ENCODE results near the gene VTI1A. TPM values are rescaled to one million over a fixed set of nuclear protein-coding genes. Genes with fewer than 3 reads are reported as not detected.
A peak's percentile ranks its signal among the peaks of the same experiment; 100 is the strongest.

VTI1A gene
- total RNA-seq, 1 donor from 2014 or later: 33.6 TPM

DNA sequence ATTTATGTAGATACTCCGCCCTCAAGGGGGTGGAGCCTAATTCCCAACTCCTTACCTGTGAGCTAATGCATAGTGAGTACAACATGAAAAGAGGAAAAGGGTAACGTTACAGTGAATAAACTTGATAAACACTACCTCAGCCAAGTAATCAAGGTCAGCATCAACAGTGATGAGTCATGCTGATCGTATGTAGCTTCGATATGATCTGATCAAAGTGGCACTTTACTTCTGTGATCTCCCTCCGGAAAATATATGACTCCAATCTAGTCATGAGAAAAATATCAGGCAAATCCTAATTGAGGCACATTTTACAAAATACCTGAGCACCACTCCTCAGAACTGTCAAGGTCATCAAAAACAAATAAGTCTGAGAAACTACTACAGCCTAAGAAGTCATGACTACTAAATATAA is 70.4 kb downstream of the VTI1A start:
- intact Hi-C loops (cut with micrococcal nuclease): no loop called here

DNA sequence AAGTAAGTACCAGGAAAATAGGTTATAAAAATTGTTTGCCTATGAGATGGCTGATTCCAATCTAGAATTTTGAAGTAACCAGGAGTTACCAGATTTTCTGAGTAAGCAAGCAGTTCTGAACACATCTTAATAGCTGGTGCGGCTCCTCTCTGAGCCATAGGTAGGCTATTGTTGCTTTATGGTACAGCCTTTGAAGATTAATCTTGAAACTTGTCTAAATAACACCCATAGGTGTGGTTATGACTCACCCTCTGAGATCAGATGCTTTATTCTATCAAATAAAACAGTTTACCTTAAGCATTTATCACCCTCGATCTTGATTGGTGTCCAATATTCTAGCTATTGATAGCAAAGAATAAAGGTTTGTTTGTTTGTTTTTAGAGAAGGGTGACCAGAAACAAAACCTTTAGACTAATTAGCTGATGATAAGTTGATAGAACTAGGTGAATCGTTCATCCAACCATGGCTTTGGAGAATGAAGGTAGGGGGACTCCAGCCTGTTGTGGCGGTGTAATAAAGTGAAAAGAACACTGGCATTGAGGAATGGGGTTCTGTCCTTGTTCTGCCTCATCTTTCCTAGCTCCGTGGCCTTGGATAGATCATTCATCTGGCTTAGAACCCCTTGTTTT is 72.2 kb downstream of the VTI1A start:
- Mint-ChIP-seq H3K4me3 (ENCODE audit: low read depth) (no peak overlapping the region), H3K27me3 (ENCODE audit: low read depth) (peaks cover 18% of the 10 kb centered on the region), H3K9me3 (no peaks in the 10 kb centered on the region), H3K27ac (no peak overlapping the region), H3K4me1 (ENCODE audit: low read depth) (peaks cover 4% of the 10 kb centered on the region), H3K36me3 (ENCODE audit: low read depth) (no peaks in the 10 kb centered on the region)
- no peak for DNase-seq (ENCODE audit: low spot score)
- intact Hi-C loops (cut with micrococcal nuclease): no loop called here

More for the DNA sequence above, 70.4 kb downstream of the VTI1A start:
- Mint-ChIP-seq H3K4me1 (ENCODE audit: low read depth) (peaks cover 4% of the 10 kb centered on the region), H3K27me3 (ENCODE audit: low read depth) (peaks cover 9% of the 10 kb centered on the region), H3K4me3 (ENCODE audit: low read depth) (no peak overlapping the region), H3K9me3 (no peaks in the 10 kb centered on the region), H3K36me3 (ENCODE audit: low read depth) (no peaks in the 10 kb centered on the region), H3K27ac (no peak overlapping the region)
- no peak for DNase-seq (ENCODE audit: low spot score)

DNA sequence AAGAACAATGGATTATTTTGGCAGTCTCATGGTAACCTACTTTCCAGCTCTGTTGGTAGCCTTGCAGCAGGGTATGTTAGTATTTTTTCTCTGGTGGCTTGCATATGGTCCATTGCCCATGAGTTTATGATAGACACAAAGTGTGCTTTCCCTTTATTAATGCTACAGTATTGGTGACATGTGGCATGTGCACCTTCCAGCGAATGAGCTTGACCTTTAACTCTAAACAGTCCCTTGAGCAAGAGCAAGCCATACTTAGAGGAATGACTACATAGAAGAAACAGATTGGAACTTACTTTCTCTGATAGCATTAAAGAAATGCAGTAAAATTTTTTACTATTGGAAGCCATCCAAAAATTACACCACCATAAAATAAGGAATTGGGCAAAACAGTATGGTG is 73.9 kb downstream of the VTI1A start:
- DNase-seq (ENCODE audit: low spot score): no peak
- Mint-ChIP-seq H3K36me3 (ENCODE audit: low read depth) (no peaks in the 10 kb centered on the region), H3K9me3 (no peaks in the 10 kb centered on the region), H3K4me1 (ENCODE audit: low read depth) (peaks cover 13% of the 10 kb centered on the region), H3K27me3 (ENCODE audit: low read depth) (peaks cover 18% of the 10 kb centered on the region), H3K27ac (no peak overlapping the region), H3K4me3 (ENCODE audit: low read depth) (no peak overlapping the region)
- intact Hi-C loops (cut with micrococcal nuclease): no loop called here

DNA sequence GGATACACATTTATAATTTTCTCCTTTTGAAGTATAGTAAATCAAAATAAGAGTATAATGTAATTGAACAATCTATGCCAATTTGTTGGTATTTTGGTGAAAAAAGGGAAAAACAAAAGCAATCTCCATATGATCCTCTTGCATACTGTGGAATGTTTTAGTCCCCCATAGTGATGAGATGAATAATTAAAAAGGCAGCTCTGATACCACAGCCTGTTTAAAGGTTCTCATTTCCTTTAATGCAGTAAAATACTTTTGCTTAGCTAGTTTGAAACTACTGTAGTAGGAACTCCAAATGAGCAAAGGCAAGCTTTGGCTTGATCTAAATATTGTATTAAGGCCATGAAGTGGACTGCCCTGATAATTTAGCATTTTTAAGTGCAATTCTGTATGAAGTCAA is 77.6 kb downstream of the VTI1A start:
- no peaks in the 10 kb centered on the region for H3K9me3 Mint-ChIP-seq
- intact Hi-C loops (cut with micrococcal nuclease): no loop called here
- peaks cover 2% of the 10 kb centered on the region for H3K36me3 Mint-ChIP-seq (ENCODE audit: low read depth)
- H3K27ac Mint-ChIP-seq: no peak overlapping the region
- peaks cover 18% of the 10 kb centered on the region for H3K27me3 Mint-ChIP-seq (ENCODE audit: low read depth)
- H3K4me3 Mint-ChIP-seq (ENCODE audit: low read depth): no peak overlapping the region
- peaks cover 18% of the 10 kb centered on the region for H3K4me1 Mint-ChIP-seq (ENCODE audit: low read depth)
- DNase-seq (ENCODE audit: low spot score): no peak

DNA sequence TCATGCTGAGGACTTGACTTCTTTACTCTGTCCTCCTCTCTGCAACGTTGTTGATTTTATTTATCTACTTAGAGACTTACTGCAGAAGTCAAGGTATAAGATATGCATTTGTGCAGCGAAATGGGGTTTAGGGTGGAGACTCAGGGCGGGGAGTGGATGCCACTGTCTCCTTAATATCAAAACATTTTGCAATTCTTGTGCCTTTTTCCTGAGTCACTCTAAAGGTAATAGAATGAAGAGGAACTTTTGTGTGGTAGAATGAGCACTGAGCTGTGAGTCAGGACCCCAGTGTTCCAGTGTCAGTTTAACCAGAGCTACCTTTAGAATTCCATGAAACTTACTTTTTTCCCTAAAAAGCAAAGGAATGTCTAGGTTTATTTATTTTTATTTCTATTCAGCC is 78.2 kb downstream of the VTI1A start:
- intact Hi-C loops (cut with micrococcal nuclease): no loop called here
- Mint-ChIP-seq H3K4me3 (ENCODE audit: low read depth) (no peak overlapping the region), H3K9me3 (no peaks in the 10 kb centered on the region), H3K4me1 (ENCODE audit: low read depth) (peaks cover 18% of the 10 kb centered on the region), H3K36me3 (ENCODE audit: low read depth) (peaks cover 5% of the 10 kb centered on the region), H3K27me3 (ENCODE audit: low read depth) (peaks cover 18% of the 10 kb centered on the region), H3K27ac (no peak overlapping the region)
- DNase-seq (ENCODE audit: low spot score): no peak

DNA sequence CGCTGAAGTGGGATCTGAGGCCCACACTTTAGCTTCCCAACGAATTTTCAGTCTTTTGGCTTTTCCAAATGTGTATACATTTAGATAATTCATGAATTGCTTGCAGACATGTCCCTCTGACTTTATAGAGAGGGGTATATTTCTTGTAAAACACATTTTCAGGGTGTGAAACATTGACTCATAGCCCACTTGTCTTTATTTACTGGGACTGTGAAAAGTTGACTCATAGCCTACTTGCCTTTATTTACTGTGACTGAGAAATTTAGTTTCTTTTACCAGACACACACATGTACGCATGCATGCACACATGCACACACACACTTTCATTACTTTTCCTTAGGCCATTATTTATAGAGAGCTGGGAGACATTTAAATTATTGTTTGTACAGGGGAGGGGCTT is 79.1 kb downstream of the VTI1A start:
- Mint-ChIP-seq H3K27me3 (ENCODE audit: low read depth) (peaks cover 18% of the 10 kb centered on the region), H3K9me3 (peaks cover 7% of the 10 kb centered on the region), H3K27ac (no peak overlapping the region), H3K4me1 (ENCODE audit: low read depth) (peaks cover 20% of the 10 kb centered on the region), H3K4me3 (ENCODE audit: low read depth) (no peak overlapping the region), H3K36me3 (ENCODE audit: low read depth) (peaks cover 14% of the 10 kb centered on the region)
- no peak for DNase-seq (ENCODE audit: low spot score)
- intact Hi-C loops (cut with micrococcal nuclease): no loop called here

DNA sequence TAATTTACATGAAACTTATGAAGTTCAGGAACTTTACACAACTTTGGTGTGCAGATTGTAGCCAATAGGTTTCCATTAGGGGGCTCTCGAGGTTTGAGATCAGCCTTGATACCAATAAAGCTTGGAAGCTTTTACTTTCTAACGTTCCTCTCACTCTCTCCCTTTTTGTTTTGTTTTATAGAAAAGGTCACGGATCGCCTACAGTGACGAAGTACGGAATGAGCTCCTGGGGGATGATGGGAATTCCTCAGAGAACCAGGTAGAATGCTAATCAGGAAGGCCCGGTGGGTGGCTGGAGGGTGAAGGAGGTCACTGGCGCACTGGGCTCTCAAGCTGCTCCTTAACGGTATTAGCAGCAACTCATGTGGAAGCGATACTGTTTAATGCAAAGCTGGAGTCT is 79.9 kb downstream of the VTI1A start:
- Mint-ChIP-seq H3K4me1 (ENCODE audit: low read depth) (peaks cover 28% of the 10 kb centered on the region), H3K27me3 (ENCODE audit: low read depth) (peaks cover 15% of the 10 kb centered on the region), H3K27ac (no peak overlapping the region), H3K36me3 (ENCODE audit: low read depth) (peaks cover 18% of the 10 kb centered on the region), H3K9me3 (peaks cover 7% of the 10 kb centered on the region), H3K4me3 (ENCODE audit: low read depth) (no peak overlapping the region)
- intact Hi-C loops (cut with micrococcal nuclease): no loop called here
- no peak for DNase-seq (ENCODE audit: low spot score)

DNA sequence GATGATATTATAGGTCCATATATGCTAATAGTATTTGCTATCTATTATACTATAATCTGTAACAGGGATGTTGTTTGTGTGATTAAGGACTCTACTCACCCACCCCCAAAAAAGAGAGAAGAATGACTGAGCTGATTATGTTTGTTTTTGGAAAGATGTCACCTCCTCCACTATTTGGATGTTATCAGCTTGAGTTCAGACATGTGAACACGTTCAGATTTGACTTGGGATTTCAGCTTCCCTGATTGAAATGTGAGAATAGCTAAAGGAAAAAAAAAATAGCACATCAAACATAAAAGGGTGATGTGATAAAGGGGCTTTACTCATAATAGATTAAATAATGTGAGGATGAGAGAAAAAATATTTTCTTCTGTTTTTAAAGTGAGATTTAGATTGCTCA is 81.2 kb downstream of the VTI1A start:
- Mint-ChIP-seq H3K36me3 (ENCODE audit: low read depth) (peaks cover 22% of the 10 kb centered on the region), H3K27ac (no peak overlapping the region), H3K4me1 (ENCODE audit: low read depth) (peaks cover 39% of the 10 kb centered on the region), H3K9me3 (peaks cover 7% of the 10 kb centered on the region), H3K27me3 (ENCODE audit: low read depth) (peaks cover 7% of the 10 kb centered on the region), H3K4me3 (ENCODE audit: low read depth) (no peak overlapping the region)
- DNase-seq (ENCODE audit: low spot score): no peak
- intact Hi-C loops (cut with micrococcal nuclease): no loop called here

DNA sequence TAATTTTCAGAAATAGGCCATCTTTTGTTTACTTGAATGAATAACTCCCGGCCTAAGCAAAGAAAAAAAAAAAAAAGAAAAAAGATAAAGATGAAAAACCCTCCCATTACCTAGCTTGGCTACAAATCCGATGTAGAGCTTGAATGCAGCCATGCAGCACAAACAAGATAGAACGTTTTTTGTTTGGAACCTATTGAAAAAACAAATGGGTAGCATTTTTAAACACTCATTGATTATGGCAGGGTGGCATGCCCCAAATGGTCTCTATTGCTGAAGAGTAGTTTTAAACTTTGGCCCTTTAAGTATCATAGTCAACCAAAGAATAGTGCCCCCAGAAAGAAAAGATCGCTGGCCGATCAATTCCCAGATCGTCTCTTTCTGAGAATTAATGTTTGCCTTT is 84.4 kb downstream of the VTI1A start:
- H3K27ac Mint-ChIP-seq: no peak overlapping the region

DNA sequence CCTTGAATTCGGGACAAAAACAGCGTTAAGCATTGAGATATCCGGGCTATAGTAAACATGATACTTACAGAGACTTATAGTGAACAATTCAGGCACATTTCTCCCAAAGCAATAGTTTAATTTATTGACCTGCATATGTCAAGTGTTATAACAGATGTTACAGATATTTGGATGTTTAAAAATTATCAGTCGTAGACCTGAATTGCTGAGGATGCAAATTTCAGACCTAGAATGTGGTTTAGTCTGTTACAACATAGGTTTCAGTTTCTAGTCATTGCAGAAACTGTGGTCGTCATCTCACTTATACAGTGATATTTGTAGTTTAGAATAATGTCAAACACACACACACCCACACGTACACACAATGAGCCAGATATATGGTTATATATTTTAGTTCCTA is 85.2 kb downstream of the VTI1A start:
- no peak overlapping the region for H3K27ac Mint-ChIP-seq
- H3K4me3 Mint-ChIP-seq (ENCODE audit: low read depth): peak overlapping the region; percentile 8
- peaks cover 7% of the 10 kb centered on the region for H3K9me3 Mint-ChIP-seq
- H3K4me1 Mint-ChIP-seq (ENCODE audit: low read depth): peaks cover 36% of the 10 kb centered on the region
- peaks cover 36% of the 10 kb centered on the region for H3K36me3 Mint-ChIP-seq (ENCODE audit: low read depth)
- DNase-seq (ENCODE audit: low spot score): no peak
- peaks cover 13% of the 10 kb centered on the region for H3K27me3 Mint-ChIP-seq (ENCODE audit: low read depth)
- intact Hi-C loops (cut with micrococcal nuclease): loop anchor here (1.0 to 10.0 kb wide), 5 partner anchors 41 to 1430 kb away; no protein-coding TSS in a partner anchor

More for the DNA sequence above, 84.4 kb downstream of the VTI1A start:
- Mint-ChIP-seq H3K9me3 (peaks cover 7% of the 10 kb centered on the region), H3K36me3 (ENCODE audit: low read depth) (peaks cover 30% of the 10 kb centered on the region), H3K27me3 (ENCODE audit: low read depth) (peaks cover 10% of the 10 kb centered on the region), H3K4me1 (ENCODE audit: low read depth) (peaks cover 34% of the 10 kb centered on the region), H3K4me3 (ENCODE audit: low read depth) (no peak overlapping the region)
- DNase-seq (ENCODE audit: low spot score): no peak
- intact Hi-C loops (cut with micrococcal nuclease): loop anchor here (5.0 to 10.0 kb wide), 3 partner anchors 451 to 1431 kb away; no protein-coding TSS in a partner anchor

DNA sequence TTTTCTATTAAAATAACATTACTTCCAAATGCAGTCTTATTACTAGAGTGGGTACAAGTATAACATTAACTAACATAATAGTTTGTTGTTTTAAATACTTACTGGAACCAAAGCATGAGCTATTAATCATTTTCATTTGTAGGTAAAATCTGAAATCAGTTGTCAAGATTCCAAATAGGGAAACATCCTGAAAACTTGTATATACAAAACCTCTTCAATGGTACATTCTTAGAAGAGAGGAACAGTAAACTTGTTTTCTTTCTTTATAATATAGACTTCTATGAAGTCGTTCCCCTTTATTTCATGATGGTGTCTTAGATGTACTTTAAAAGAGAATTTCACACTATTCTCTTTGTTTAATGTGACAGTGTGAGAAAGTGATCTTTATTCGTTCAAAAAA is 85.9 kb downstream of the VTI1A start:
- peaks cover 7% of the 10 kb centered on the region for H3K9me3 Mint-ChIP-seq
- peaks cover 38% of the 10 kb centered on the region for H3K36me3 Mint-ChIP-seq (ENCODE audit: low read depth)
- peaks cover 13% of the 10 kb centered on the region for H3K27me3 Mint-ChIP-seq (ENCODE audit: low read depth)
- DNase-seq (ENCODE audit: low spot score): no peak
- H3K4me1 Mint-ChIP-seq (ENCODE audit: low read depth): peaks cover 36% of the 10 kb centered on the region
- intact Hi-C loops (cut with micrococcal nuclease): loop anchor here (1.0 to 10.0 kb wide), 5 partner anchors 42 to 1429 kb away; no protein-coding TSS in a partner anchor
- no peak overlapping the region for H3K4me3 Mint-ChIP-seq (ENCODE audit: low read depth)
- no peak overlapping the region for H3K27ac Mint-ChIP-seq

DNA sequence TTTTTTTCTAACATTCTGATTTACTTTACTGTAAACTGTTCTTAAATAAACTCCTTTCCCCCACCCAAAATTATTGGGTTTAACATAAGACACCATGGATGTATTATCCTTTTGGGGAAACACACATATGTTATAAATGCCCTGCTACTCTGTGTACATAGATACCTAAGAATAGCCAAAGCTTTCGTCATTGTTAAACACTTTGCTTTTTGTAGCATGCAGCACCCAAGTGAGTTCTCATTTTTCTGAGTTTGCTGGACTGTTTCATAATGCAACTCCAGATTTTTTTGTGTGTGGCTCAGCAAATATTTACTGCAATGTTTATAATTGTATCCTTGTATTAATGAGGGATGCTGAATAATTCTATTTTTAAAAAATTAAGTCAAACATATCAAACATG is 86.9 kb downstream of the VTI1A start:
- Mint-ChIP-seq H3K36me3 (ENCODE audit: low read depth) (peaks cover 44% of the 10 kb centered on the region), H3K4me3 (ENCODE audit: low read depth) (no peak overlapping the region), H3K9me3 (peaks cover 7% of the 10 kb centered on the region), H3K27ac (no peak overlapping the region), H3K4me1 (ENCODE audit: low read depth) (peaks cover 32% of the 10 kb centered on the region), H3K27me3 (ENCODE audit: low read depth) (peaks cover 13% of the 10 kb centered on the region)
- intact Hi-C loops (cut with micrococcal nuclease): loop anchor here (2.0 to 10.0 kb wide), 4 partner anchors 145 to 1428 kb away; no protein-coding TSS in a partner anchor
- no peak for DNase-seq (ENCODE audit: low spot score)

DNA sequence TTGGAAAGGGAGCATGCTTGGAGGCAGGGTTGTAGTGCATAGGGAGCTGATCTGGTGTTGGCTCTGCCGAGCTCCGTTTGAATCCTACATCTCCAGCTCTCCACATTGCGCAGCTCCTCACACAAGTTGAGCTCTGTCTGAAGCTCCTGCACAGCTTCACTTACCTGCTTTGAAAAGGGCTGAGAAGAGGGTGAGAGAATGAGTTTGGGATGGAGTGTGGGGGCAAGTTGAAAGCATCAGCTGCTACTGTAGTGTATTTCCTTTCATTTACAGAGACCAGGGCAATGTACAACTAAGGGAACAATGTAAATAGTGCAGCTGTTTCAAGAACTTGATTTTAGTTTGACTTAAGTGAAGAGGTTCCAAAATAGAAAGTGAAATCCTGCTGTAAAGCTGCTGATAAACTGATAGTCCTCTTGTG is 88.5 kb downstream of the VTI1A start:
- intact Hi-C loops (cut with micrococcal nuclease): loop anchor here (10.0 kb wide), 1 partner anchor 1149 kb away; no protein-coding TSS in a partner anchor
- H3K27ac Mint-ChIP-seq: no peak overlapping the region

More for the DNA sequence above, 88.5 kb downstream of the VTI1A start:
- H3K36me3 Mint-ChIP-seq (ENCODE audit: low read depth): peaks cover 48% of the 10 kb centered on the region
- DNase-seq (ENCODE audit: low spot score): no peak
- H3K4me3 Mint-ChIP-seq (ENCODE audit: low read depth): no peak overlapping the region
- H3K9me3 Mint-ChIP-seq: peaks cover 4% of the 10 kb centered on the region
- H3K4me1 Mint-ChIP-seq (ENCODE audit: low read depth): peaks cover 32% of the 10 kb centered on the region
- H3K27me3 Mint-ChIP-seq (ENCODE audit: low read depth): peaks cover 13% of the 10 kb centered on the region

All from activated T-helper 2 cell treated with anti-CD3 and anti-CD28 coated beads, Interferon-gamma antibody, Interleukin-2, Interleukin-4, amounts not matched to agents 10 μg/mL and 5 μg/mL and 100 μg/mL, durations not matched to agents 14 hours and 24 hours and 36 hours (primary cell).